Stimulated activated CD8-positive, alpha-beta memory T cell treated with anti-CD3 and anti-CD28 coated beads, Interleukin-4, amount 100 ng/mL, for 24 hours (primary cell): ENCODE measurements around the gene DRAXIN.

Experiments
- DNase-seq: peaks from one replicate; pipeline ENCODE4 v3.0.0-alpha.2; 2020; ENCODE audit warnings: low read depth

Gene DRAXIN

GRCh38 chr1:11657654-11658053 is 33.9 kb upstream of the DRAXIN start:
- DNase-seq, result no peak

- no peak for DNase-seq
These were observed 33.0 kb upstream of the DRAXIN start for GRCh38 chr1:11658542-11658941.

- DNase-seq, result no peak
These were observed 31.8 kb upstream of the DRAXIN start for GRCh38 chr1:11659748-11660147.

- DNase-seq, result no peak
These were observed 30.4 kb upstream of the DRAXIN start for GRCh38 chr1:11661103-11661502.

GRCh38 chr1:11664336-11665065 is 27.0 kb upstream of the DRAXIN start:
- peak; percentile 59 for DNase-seq

GRCh38 chr1:11668516-11668915 is 23.0 kb upstream of the DRAXIN start:
- DNase-seq, result no peak

- DNase-seq, result no peak
These were observed 20.8 kb upstream of the DRAXIN start for GRCh38 chr1:11670747-11671146.

- no peak for DNase-seq
These were observed 20.3 kb upstream of the DRAXIN start for GRCh38 chr1:11671205-11671543.

- no peak for DNase-seq
These were observed 19.8 kb upstream of the DRAXIN start for GRCh38 chr1:11671544-11672286.

GRCh38 chr1:11673089-11673769 is 18.3 kb upstream of the DRAXIN start:
- no peak for DNase-seq

GRCh38 chr1:11674488-11674887 is 17.0 kb upstream of the DRAXIN start:
- DNase-seq, result no peak

- DNase-seq, result no peak
These were observed 16.2 kb upstream of the DRAXIN start for GRCh38 chr1:11675325-11675724.

GRCh38 chr1:11676386-11677103 is 15.0 kb upstream of the DRAXIN start:
- DNase-seq, result no peak

GRCh38 chr1:11678442-11678841 is 13.1 kb upstream of the DRAXIN start:
- DNase-seq, result no peak

- DNase-seq, result peak; percentile 26
These were observed 11.0 kb upstream of the DRAXIN start for GRCh38 chr1:11680270-11681070.

GRCh38 chr1:11681071-11681771 is 10.3 kb upstream of the DRAXIN start, which contains the start of gene MAD2L2:
TSS of gene MAD2L2 (minus strand) at chr1:11681148. CDS start at chr1:11680601, 547 bp downstream.
- DNase-seq, result peak; percentile 90

- DNase-seq, result no peak
These were observed 9.2 kb upstream of the DRAXIN start for GRCh38 chr1:11682287-11682771.

GRCh38 chr1:11682799-11683198 is 8.7 kb upstream of the DRAXIN start:
- no peak for DNase-seq

- no peak for DNase-seq
These were observed 7.4 kb upstream of the DRAXIN start for GRCh38 chr1:11684070-11684469.

- no peak for DNase-seq
These were observed 6.2 kb upstream of the DRAXIN start for GRCh38 chr1:11685210-11685752.
